ENCODE measurements around the gene CSRNP3. TPM values are rescaled to one million over a fixed set of nuclear protein-coding genes. Genes with fewer than 3 reads are reported as not detected.

Gene CSRNP3
- total and polyA plus RNA-seq, 12 donors = 0.77 to 9.4 (median 4.7) TPM

GRCh38 chr2:165500816-165501215 lies 31.3 kb downstream of the CSRNP3 start:
- Histone ChIP-seq H3K27me3 (no peaks in the 10 kb centered on the region), H3K4me3 (no peak overlapping the region), H3K36me3 (no peaks in the 10 kb centered on the region), H3K27ac (no peak overlapping the region), H3K4me1 (no peaks in the 10 kb centered on the region), H3K9me3 (no peaks in the 10 kb centered on the region)
- no peak for TF ChIP-seq CTCF (IDR thresholded peaks at IDR 0.05)
- ATAC-seq (no peak), DNase-seq (no peak)
- intact Hi-C loops (cut with DNase I) = no loop called here

- intact Hi-C loops (cut with DNase I) = loop anchor here in 1 of 10 donors (1.0 kb wide), 1 partner anchor 27 kb away; no protein-coding TSS in a partner anchor
These were observed 36.0 kb downstream of the CSRNP3 start for GRCh38 chr2:165505514-165505913.

GRCh38 chr2:165508927-165509326 lies 39.4 kb downstream of the CSRNP3 start:
- no peak overlapping the region for H3K4me3 ChIP-seq
- peaks cover 0 to 10% (median 0%) of the 10 kb centered on the region in 9 donors for H3K4me1 ChIP-seq
- intact Hi-C loops (cut with DNase I) = no loop called here
- H3K36me3 ChIP-seq = no peaks in the 10 kb centered on the region
- no peak for TF ChIP-seq CTCF (IDR thresholded peaks at IDR 0.05)
- DNase-seq = no peak
- H3K9me3 ChIP-seq = no peaks in the 10 kb centered on the region
- H3K27me3 ChIP-seq = no peaks in the 10 kb centered on the region
- H3K27ac ChIP-seq = no peak overlapping the region
- ATAC-seq = no peak

More at GRCh38 chr2:165505514-165505913, 36.0 kb downstream of the CSRNP3 start:
- H3K4me3 ChIP-seq = no peak overlapping the region
- H3K27me3 ChIP-seq = no peaks in the 10 kb centered on the region
- no peaks in the 10 kb centered on the region for H3K36me3 ChIP-seq
- no peak for TF ChIP-seq CTCF (IDR thresholded peaks at IDR 0.05)
- ATAC-seq (no peak), DNase-seq (no peak)
- no peak overlapping the region for H3K27ac ChIP-seq
- 71 to 75% methylated on average over 3 of the region's 3 CpGs for WGBS, 2 donors
- H3K4me1 ChIP-seq = no peaks in the 10 kb centered on the region
- H3K9me3 ChIP-seq = no peaks in the 10 kb centered on the region

GRCh38 chr2:165513479-165513878 lies 44.0 kb downstream of the CSRNP3 start:
- ATAC-seq (peak in 6 of 8 donors; percentile 38 to 87 (median 64)), DNase-seq (no peak)
- Histone ChIP-seq H3K27ac (no peak overlapping the region), H3K4me1 (peaks cover 0 to 12% (median 0%) of the 10 kb centered on the region in 9 donors), H3K9me3 (no peaks in the 10 kb centered on the region), H3K36me3 (no peaks in the 10 kb centered on the region), H3K4me3 (no peak overlapping the region), H3K27me3 (no peaks in the 10 kb centered on the region)
- WGBS, 2 donors = 48 to 53% methylated on average over 1 of the region's 1 CpG
- TF ChIP-seq CTCF (IDR thresholded peaks at IDR 0.05) = no peak
- intact Hi-C loops (cut with DNase I) = no loop called here
